ENCODE measurements around the gene BTBD9.
A peak's percentile ranks its signal among the peaks of the same experiment; 100 is the strongest.

The BTBD9 gene

DNA sequence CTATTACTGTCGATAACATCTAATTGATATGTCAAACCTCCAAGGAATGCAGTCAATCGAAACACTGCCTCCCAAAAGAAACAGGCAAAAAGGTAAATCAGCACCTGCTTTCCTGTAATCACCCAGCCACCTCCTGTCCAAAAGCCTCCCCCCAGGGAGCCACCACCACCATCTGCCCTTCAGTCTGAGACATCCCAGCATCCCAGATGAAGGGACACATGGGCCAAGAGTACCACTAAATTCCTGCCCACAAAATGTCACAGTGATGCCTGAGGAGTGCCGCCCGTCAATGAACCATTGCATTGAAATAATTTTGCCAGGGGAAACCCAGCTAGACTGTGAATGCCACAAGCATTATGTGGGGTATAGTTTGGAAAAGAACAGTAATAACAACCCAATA lies 418.5 kb downstream of the BTBD9 start:
- no peak for DNase-seq

- DNase-seq = no peak
Observed at GRCh38 chr6:38220069-38220723, 419.5 kb downstream of the BTBD9 start.

GRCh38 chr6:38218235-38218634 lies 421.5 kb downstream of the BTBD9 start:
- DNase-seq = no peak

DNA sequence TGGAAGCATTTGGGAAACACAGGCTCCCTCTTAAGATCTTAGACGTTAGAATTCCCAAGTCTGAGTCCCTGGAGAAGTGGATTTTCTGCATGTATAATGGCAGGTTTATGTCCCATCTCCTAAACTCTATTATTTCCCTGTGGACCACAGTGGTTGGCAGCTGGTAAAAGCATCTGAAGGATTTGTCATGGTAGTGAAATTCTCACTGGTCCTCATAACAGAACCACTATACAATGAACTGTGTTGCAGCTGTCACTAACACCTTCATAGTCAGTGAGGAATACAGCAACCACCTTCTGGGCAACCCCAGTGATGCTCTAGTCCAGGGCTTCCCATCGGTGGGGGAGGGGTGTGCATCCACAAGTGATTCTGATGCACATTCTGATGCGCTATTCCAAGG lies 423.3 kb downstream of the BTBD9 start:
- no peak for DNase-seq

GRCh38 chr6:38215651-38216311 lies 423.9 kb downstream of the BTBD9 start:
- no peak for DNase-seq

DNA sequence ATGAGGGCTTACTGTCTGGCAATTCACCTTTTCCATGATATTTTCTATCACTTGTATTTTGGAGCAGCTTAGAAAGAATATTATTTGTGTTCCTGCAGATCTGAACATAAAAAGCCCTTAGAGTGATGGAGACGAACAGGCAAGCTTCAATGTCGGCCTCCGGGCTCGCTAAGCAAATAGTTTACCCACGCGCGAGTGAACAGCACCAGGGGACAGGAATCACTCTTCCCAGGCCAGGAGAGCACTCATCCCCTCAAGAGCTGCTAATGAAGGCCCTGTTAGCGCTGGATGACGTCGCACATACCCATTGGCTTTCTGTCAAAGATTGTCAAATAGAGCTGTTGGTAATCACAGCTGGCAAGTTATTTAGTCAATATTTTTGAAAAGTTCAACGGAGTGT lies 424.5 kb downstream of the BTBD9 start:
- DNase-seq = peak; percentile 30

DNA sequence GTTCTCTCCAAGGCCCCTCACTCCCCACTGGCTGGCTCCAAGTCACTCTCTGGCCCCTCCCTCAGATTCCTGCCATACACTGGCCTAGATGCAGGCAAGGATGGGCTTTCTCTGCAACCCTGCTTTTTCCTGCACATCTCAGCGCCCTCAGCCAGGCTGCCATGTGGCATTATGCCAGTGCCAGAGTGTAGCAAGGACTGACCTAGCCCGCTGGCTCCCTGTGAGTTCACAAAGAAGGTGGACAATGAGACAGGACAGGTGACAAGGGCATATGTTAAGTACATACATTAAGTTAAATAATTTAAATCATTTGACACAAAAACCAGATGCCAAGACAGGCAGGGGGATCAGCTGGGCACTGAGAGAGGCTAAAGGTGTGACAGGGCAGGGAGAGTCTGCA lies 425.6 kb downstream of the BTBD9 start:
- peak; percentile 22 for DNase-seq

DNA sequence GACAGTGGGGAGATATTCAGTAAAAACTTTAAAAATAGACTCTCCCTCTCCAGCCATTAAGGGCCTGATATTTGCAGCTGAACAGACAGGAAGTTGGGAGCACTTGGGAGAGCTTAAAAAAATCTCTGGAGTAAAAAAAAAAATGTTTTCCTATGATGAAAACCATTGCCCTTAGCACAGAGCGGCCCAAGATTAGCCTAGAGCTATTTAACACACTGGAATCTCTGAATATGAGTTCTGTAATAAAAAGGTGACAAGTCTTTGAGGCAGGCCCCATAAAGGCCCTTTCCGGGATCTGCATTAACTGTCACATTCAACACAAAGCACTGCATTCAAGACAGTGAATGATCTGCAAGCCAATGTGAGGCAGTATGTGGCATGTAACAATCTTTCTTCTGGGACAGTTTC lies 426.5 kb downstream of the BTBD9 start:
- no peak for DNase-seq

DNA sequence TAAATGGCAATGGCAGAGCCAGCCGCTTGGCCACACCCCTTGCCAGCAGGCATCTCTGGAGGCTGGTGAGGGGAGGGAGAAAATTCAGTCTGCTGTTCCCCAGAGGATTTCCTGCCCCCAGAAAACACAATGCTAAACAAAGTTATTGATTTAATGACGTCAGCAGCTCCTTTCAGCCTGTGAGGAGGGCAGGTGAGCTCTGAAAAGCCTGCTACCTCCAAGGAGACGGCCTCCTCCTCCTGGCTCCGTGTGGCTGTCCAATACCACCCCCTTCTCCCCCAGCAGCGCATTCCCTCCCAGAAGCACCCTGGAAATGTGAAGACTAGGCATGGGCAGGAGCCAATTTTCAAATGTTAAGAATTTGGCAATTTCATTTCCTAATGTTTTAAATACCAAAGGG lies 427.1 kb downstream of the BTBD9 start:
- peak; percentile 73 for DNase-seq

GRCh38 chr6:38212116-38212515 lies 427.6 kb downstream of the BTBD9 start:
- DNase-seq = no peak

DNA sequence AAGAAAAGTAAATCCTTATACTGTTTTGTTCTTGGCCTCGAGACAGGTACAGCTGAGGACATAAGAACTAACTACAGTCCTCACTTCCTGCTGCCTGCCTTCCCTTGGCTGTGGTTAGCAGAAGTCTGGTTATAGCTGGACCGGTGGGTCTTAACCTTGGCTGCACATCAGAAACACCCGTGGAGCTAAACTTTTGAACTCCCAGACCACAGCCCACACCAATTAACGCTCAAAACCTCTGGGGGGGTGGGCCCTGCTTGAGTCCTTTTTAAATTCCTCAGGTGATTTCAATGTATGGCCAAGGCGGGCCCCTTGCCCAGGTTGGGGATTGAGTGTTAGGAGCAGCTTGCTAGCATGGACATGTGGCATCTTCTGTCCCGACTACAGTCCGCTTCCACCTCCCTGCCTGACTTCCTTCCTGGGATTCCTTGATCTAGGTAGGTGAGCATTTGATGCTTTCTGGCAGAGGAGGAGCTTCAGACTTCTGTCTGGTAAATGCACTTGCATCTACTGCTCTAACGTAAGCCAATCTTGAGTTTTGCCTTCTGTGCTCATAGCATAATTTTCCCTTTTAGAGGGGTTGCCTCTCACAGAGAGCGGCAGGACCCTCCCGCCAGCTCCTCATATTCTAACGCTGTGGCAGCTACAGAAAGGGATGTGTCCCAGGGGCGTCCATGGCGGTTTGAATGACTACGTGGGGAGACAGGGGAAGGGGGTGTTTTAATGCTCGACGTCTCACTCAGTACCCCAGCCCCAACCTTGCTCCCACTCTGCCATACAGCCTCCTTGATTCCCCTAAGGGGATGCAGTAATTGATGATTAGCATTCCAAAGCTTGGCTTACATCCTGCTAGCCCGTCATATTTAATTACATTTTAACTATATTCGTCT lies 430.1 kb downstream of the BTBD9 start:
- DNase-seq = no peak

- no peak for DNase-seq
Observed at GRCh38 chr6:38208028-38208427, 431.7 kb downstream of the BTBD9 start.

DNA sequence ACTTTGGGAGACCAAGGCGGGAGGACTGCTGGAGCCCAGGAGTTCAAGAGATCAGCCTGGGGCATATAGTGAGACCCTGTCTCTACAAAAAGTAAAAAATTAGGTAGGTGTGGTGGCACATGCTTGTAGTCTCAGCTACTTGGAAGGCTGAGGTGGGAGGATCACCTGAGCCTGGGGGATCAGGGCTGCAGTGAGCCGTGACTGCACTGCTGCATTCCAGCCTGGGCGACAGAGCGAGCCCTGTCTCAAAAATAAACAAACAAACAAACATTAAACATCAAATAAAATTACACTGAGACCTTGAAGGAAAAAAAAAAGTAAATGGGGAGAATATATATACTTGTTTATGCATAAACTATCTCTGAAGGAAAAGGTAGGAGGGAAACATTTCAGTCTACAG lies 432.4 kb downstream of the BTBD9 start:
- no peak for DNase-seq

GRCh38 chr6:38198219-38198618 lies 441.5 kb downstream of the BTBD9 start:
- DNase-seq = no peak

DNA sequence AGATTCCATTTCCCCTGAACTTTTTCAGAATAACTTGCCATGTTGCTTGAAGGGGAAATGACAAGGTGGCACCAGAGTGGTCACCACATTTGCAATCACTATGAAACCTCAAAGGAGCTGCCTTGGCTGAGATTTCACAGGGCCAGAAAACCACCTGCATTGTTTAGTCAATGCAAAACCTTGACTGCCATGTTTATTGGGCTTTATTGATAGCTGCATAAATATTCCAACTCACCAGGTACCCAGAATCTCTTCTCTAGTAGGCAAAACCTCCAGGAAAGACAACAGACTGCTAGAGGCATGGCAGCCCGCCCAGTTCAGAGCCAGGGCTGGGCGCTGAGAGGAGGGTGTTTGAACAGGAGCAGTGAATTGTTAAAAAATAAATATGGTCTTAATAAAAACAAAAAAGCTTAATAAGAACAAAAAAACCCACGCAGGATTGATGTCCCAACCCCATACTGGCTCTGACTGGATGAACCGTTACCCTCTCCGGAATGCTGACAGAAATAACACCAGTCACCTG lies 444.6 kb downstream of the BTBD9 start:
- DNase-seq = no peak

DNA sequence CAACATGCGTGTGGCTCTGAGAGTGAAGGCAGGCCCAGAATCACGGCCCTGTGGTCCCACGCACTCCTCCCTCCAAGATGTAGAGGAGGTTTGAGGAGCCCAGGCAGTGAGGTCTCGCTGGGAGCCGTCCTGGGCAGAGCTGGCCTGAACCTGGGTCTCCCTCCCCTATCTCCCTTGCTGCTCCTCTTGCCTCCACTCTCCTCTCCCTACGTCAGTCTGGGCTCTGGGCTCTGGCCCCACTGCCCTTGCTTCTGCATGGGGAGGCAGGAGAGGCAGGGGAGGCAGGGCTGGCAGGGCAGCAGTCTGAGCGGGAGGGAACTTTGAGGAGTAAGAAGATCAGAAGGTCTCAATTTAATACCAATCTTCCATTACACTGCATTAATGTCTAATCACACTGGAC lies 445.1 kb downstream of the BTBD9 start:
- DNase-seq = no peak

DNA sequence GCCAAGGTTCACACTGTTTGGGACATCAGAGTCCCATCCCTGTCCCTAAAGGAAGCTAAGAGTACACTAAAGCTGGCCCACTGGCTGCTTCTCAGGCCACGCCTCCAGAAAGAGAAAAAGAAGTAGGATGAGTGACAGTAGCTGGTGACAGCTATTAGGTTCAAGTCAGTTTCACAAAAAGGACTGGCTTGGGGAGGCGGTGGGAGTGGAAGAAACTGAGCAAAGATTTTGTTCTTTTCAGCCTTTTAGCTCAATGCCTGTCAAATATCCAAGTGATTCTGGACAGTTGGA lies 445.5 kb downstream of the BTBD9 start:
- DNase-seq = no peak

GRCh38 chr6:38193481-38194281 lies 446.0 kb downstream of the BTBD9 start:
- no peak for DNase-seq

- DNase-seq = no peak
Observed at GRCh38 chr6:38193051-38193450, 446.7 kb downstream of the BTBD9 start.

DNA sequence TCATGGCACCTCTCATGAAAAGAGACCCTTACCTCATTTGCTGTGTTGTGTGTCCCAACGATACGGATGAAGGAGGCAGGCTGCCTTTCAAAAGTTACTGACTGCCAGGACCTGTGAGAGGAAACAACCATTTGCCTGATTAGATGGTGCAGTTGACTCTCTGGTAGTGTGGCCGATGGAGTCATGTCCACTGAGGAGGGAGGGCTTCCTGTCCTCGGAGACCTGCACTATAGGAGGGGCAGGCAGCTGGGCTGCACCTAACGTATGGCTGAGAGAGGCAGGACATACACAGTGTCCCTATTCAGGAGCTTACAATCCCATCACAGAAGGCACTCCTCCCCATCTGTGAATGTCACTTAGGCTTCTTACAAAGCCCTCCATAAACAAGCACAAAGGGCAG lies 447.2 kb downstream of the BTBD9 start:
- DNase-seq = no peak

- no peak for DNase-seq
Observed at GRCh38 chr6:38192011-38192410, 447.7 kb downstream of the BTBD9 start.

- no peak for DNase-seq
Observed at GRCh38 chr6:38191418-38191817, 448.3 kb downstream of the BTBD9 start.
